ENCODE measurements around the gene UBTD2. TPM values are rescaled to one million over a fixed set of nuclear protein-coding genes. Genes with fewer than 3 reads are reported as not detected.

UBTD2 gene
- total and polyA plus RNA-seq, 2 experiments from 2014 or later = 17.9 to 46.3 TPM

- H3K27ac Mint-ChIP-seq = no peak overlapping the region
- H2AFZ ChIP-seq = no peak overlapping the region
Observed at GRCh38 chr5:172168311-172168710, 115.3 kb downstream of the UBTD2 start.

GRCh38 chr5:172167895-172168294 is 115.7 kb downstream of the UBTD2 start:
- Mint-ChIP-seq H3K27ac (no peak overlapping the region), H3K36me3 (ENCODE audit: low read depth) (no peaks in the 10 kb centered on the region), H3K27me3 (ENCODE audit: insufficient read depth, low read depth, poor library complexity) (peaks cover 2% of the 10 kb centered on the region), H3K9me3 (no peaks in the 10 kb centered on the region), H3K4me3 (no peak overlapping the region), H3K4me1 (peaks cover 5% of the 10 kb centered on the region; the same call in 2 of the 3 replicates)
- H3K27me3 ChIP-seq (ENCODE audit: insufficient read depth) = no peaks in the 10 kb centered on the region
- no peak overlapping the region for H3K4me3 ChIP-seq
- no peak overlapping the region for H3K27ac ChIP-seq (ENCODE audit: low read depth)
- H2AFZ ChIP-seq = no peak overlapping the region
- TF ChIP-seq CTCF (conservative IDR thresholded peaks at IDR 0.05; ENCODE audit: low read depth in 2 of 2) (no peak), EZH2 (IDR thresholded peaks at IDR 0.05; ENCODE audit: low read depth, unreplicated experiment) (no peak), ETS1 (IDR thresholded peaks at IDR 0.05) (no peak), EZH2phosphoT487 (IDR thresholded peaks at IDR 0.05; ENCODE audit: unreplicated experiment) (no peak), STAT1 (IDR thresholded peaks at IDR 0.05; ENCODE audit: unreplicated experiment) (no peak), NANOG (IDR thresholded peaks at IDR 0.05; ENCODE audit: borderline replicate concordance) (no peak)
- H3K9me2 ChIP-seq (ENCODE audit: insufficient read depth) = no peaks in the 10 kb centered on the region
- H3F3A ChIP-seq (replicated peaks; ENCODE audit: low read depth) = peaks cover 3% of the 10 kb centered on the region; the same call in 1 of the 2 replicates
- H3K4me1 ChIP-seq (ENCODE audit: insufficient read depth) = no peaks in the 10 kb centered on the region; the same call in 1 of the 2 replicates
- peaks cover 16% of the 10 kb centered on the region for H3K79me2 ChIP-seq (replicated peaks; ENCODE audit: insufficient read depth)
- H4K20me1 ChIP-seq (replicated peaks; ENCODE audit: insufficient read depth) = no peaks in the 10 kb centered on the region; the same call in none of the 2 replicates
- DNase-seq (ENCODE audit: low spot score) (peak; percentile 37), ATAC-seq (peak; percentile 62)
- H3K36me3 ChIP-seq (ENCODE audit: insufficient read depth) = no peaks in the 10 kb centered on the region
- H3K4me2 ChIP-seq = no peak overlapping the region

More at GRCh38 chr5:172168311-172168710, 115.3 kb downstream of the UBTD2 start:
- Histone ChIP-seq H3K9me2 (ENCODE audit: insufficient read depth) (no peaks in the 10 kb centered on the region), H3K27ac (ENCODE audit: low read depth) (no peak overlapping the region), H3K4me2 (no peak overlapping the region), H3K79me2 (replicated peaks; ENCODE audit: insufficient read depth) (peaks cover 12% of the 10 kb centered on the region), H3K4me1 (ENCODE audit: insufficient read depth) (no peaks in the 10 kb centered on the region; the same call in 1 of the 2 replicates), H3K27me3 (ENCODE audit: insufficient read depth) (no peaks in the 10 kb centered on the region), H3K4me3 (no peak overlapping the region), H3K36me3 (ENCODE audit: insufficient read depth) (no peaks in the 10 kb centered on the region), H4K20me1 (replicated peaks; ENCODE audit: insufficient read depth) (no peaks in the 10 kb centered on the region; the same call in none of the 2 replicates), H3F3A (replicated peaks; ENCODE audit: low read depth) (peaks cover 3% of the 10 kb centered on the region; the same call in 1 of the 2 replicates)
- H3K4me3 Mint-ChIP-seq = no peak overlapping the region
- no peaks in the 10 kb centered on the region for H3K9me3 Mint-ChIP-seq
- TF ChIP-seq EZH2 (IDR thresholded peaks at IDR 0.05; ENCODE audit: low read depth, unreplicated experiment) (no peak), ZNF331 (CRISPR knock-in tag; IDR thresholded peaks at IDR 0.05; ENCODE audit: low read depth) (no peak), CREB1 (CRISPR knock-in tag; IDR thresholded peaks at IDR 0.05; ENCODE audit: low read depth) (no peak), EZH2phosphoT487 (IDR thresholded peaks at IDR 0.05; ENCODE audit: unreplicated experiment) (no peak), NANOG (IDR thresholded peaks at IDR 0.05; ENCODE audit: borderline replicate concordance) (no peak), ZNF114 (CRISPR knock-in tag; IDR thresholded peaks at IDR 0.05) (no peak), ETS1 (IDR thresholded peaks at IDR 0.05) (no peak)
- ATAC-seq (peak; percentile 20; the same call in 2 of the 3 replicates), DNase-seq (ENCODE audit: low spot score) (no peak)
- H3K36me3 Mint-ChIP-seq (ENCODE audit: low read depth) = no peaks in the 10 kb centered on the region
- peaks cover 2% of the 10 kb centered on the region for H3K27me3 Mint-ChIP-seq (ENCODE audit: insufficient read depth, low read depth, poor library complexity)
- H3K4me1 Mint-ChIP-seq = peaks cover 6% of the 10 kb centered on the region

Data from GM23338 (cell line).